Heart right ventricle (tissue), 16 donors: Measurements from ENCODE around the gene KIDINS220. TPM values are rescaled to one million over a fixed set of nuclear protein-coding genes. Genes with fewer than 3 reads are reported as not detected.

Experiments used
- ATAC-seq, 8 donors: fragments of 200-7000 bp; cut with Tn5 transposase; one replicate each; pipeline ENCODE4 v1.9.1; 2020; ENCODE audit warnings: mild to moderate bottlenecking in 8 of 8, moderate library complexity in 8 of 8, moderate number of reproducible peaks in 1 of 8
- DNase-seq, 2 donors: peaks; one replicate each; pipeline ENCODE4 v3.0.0-alpha.2; 2020
- H3K27ac ChIP-seq, 10 donors: fragments of 200-600 bp; sonication (generic) in 2 of 10; one replicate each; pipeline versions ENCODE4 v1.5.0 to v1.8.0; 2020 to 2022; ENCODE audit warnings: mild to moderate bottlenecking in 3 of 10
- H3K27me3 ChIP-seq, 7 donors: fragments of 200-600 bp; one replicate each; pipeline ENCODE4 v1.8.0; 2021 to 2022; ENCODE audit warnings: mild to moderate bottlenecking in 2 of 7
- H3K36me3 ChIP-seq, 9 donors: fragments of 200-600 bp; sonication (generic) in 1 of 9; one replicate each; pipeline versions ENCODE4 v1.5.0 to v1.8.0; 2020 to 2022; ENCODE audit warnings: mild to moderate bottlenecking in 2 of 9
- H3K4me1 ChIP-seq, 9 donors: fragments of 200-600 bp; sonication (generic) in 1 of 9; one replicate each; pipeline versions ENCODE4 v1.5.0 to v1.8.0; 2020 to 2022; ENCODE audit warnings: mild to moderate bottlenecking in 4 of 9
- H3K4me3 ChIP-seq, 10 donors: fragments of 200-600 bp; sonication (generic) in 2 of 10; one replicate each; pipeline versions ENCODE4 v1.5.0 to v1.8.0; 2020 to 2022; ENCODE audit warnings: mild to moderate bottlenecking in 7 of 10, moderate library complexity in 2 of 10
- H3K9me3 ChIP-seq, 11 donors: fragments of 200-600 bp in 10 of 11; sonication (generic) in 2 of 11; one replicate each; pipeline versions ENCODE4 v1.5.0 to v1.8.0; 2013 to 2022; ENCODE audit warnings: mild to moderate bottlenecking in 2 of 11, control low read depth in 1 of 11, moderate library complexity in 1 of 11
- CTCF ChIP-seq, 9 donors: fragments of 200-600 bp; sonication (generic) in 2 of 9; IDR thresholded peaks; one replicate each; pipeline versions ENCODE4 v1.5.0 to v1.8.0; 2021 to 2022; ENCODE audit warnings: antibody characterized with exemption in 9 of 9, mild to moderate bottlenecking in 5 of 9, moderate library complexity in 1 of 9
- WGBS, 2 donors: extraction: QIAGEN DNeasy Blood & Tissue Kit; methylation state at CpG; one replicate each; pipeline ENCODE4 v1.1.7; 2013; ENCODE audit warnings: inconsistent platforms in 1 of 2; 5-methylcytosine and 5-hydroxymethylcytosine counted together
- intact Hi-C, 10 donors: fragments of 100-400 bp; cut with DNase I; formaldehyde crosslinking; loops; one replicate each; pipeline versions ENCODE4 v1.11.1 to v1.14.2; 2022
- polyA plus RNA-seq, 2 donors: library from polyadenylated mRNA; stranded (reverse); fragments of 200-250 nt; gene quantifications; one replicate each; pipeline ENCODE4 v1.2.3, GENCODE V29; 2013
- total RNA-seq, 10 donors: library from RNA; stranded (reverse); fragmentation: NEBNext Ultra II Directional in 3 of 10; extraction: Animal tissue kit (Norgen Biotek cat#: 25700) in 3 of 10; gene quantifications; one replicate each; pipeline versions ENCODE4 v1.2.1 to v1.2.4, GENCODE V29; 2021 to 2023
- donor health status: Arrhythmogenic right ventricular cardiomyopathy.
- donor health status: ischemic (EF 13 %, LVEDD 7.1; RV severe dilation, severe dysfunction).
- donor health status: healthy with polysubstance abuse.
- donor health status: DM: no; HTN: yes; CAD: no.
- donor health status: DM: no; HTN: no; CAD: no.
- donor health status: ischemic (EF 25% LVEDD 6.9; RV normal size, moderate dysfunction).
- donor health status: ischemic (EF 25% LVEDD 5.7; RV mildly dilated, moderate dysfunction).
- donor health status: healthy.
- donor health status: DM: yes; HTN: yes; CAD: no.
- donor health status: Ischemic cardiomyopathy.
- donor health status: ischemic (EF 35%, LVEDD 5.7; RV mildly dilated, moderate dysfunction).
- donor health status: nonischemic (EF 11% LVEDD 7.7; RV severe dilation, severe dysfunction).
- donor health status: DM: yes; HTN: yes; CAD: no.
- donor health status: PGD.
- donor health status: ischemic (EF 29% LVEDD 5.4; RV normal size, mild dysfunction).
- donor health status: nonischemic (EF 23%, LVEDD 6.1; RV moderate dilation, normal function).

The KIDINS220 gene
- total and polyA plus RNA-seq, 12 donors = 20.0 to 116 (median 72.8) TPM

DNA sequence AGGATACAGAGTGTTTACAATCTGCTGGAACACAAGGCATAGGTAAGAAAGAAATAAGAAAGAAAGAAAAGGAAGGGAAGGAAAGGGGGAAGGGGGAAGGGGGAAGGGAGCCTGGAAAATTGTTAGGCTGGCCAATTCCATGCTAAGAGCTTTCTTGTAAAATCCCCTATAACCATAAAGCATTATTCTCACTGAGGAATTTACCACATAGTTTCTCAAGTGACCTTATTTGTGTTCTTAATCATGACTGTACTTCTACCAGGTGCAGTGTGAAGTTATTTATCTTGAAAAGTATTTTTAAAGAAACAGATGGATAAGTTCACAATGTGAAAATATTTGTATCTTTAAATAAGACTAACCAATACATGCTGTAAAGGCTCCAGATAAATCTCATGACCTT is 39.2 kb upstream of the KIDINS220 start:
- no peak overlapping the region for H3K27ac ChIP-seq
- no peaks in the 10 kb centered on the region for H3K9me3 ChIP-seq
- no peaks in the 10 kb centered on the region for H3K27me3 ChIP-seq
- H3K4me1 ChIP-seq = no peaks in the 10 kb centered on the region
- intact Hi-C loops = loop anchor here in 2 of 10 donors (10.0 kb wide), 2 partner anchors 218 to 258 kb away; no protein-coding TSS in a partner anchor
- peaks cover 0 to 41% (median 0%) of the 10 kb centered on the region in 9 donors for H3K36me3 ChIP-seq
- no peak for TF ChIP-seq CTCF (IDR thresholded peaks at IDR 0.05)
- ATAC-seq (no peak), DNase-seq (no peak)
- no peak overlapping the region for H3K4me3 ChIP-seq

DNA sequence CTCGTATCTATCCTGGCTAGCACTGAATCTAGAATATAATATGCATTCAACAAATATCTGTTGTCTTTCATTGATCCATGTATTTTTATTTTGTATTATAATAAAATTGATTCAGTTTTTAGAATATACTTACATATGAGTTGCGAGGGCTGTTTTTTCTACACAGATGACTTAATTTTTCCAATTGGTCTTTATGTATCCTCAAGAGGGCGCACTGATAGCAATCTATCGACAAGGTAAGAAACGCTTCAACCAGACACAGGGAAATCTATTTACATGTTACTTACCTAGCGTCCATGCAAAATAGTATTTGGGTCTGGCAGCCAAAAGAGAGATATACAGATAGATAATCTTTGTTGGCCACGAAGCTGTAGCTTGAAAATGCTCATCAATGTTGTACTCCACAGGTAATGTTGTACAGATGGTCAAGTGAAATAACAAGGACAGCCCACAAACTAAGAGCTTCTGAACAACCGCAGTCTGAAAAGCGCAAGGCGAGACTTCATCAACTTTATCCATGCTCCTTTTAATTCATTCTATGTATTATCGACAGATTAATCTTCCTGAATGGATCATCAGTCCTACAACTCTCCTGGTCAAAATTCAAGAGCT is 35.5 kb upstream of the KIDINS220 start:
- ATAC-seq = peak in 1 of 8 donors; percentile 37
- H3K27ac ChIP-seq = no peak overlapping the region
- 56 to 58% methylated on average over 11 of the region's 11 CpGs for WGBS, 2 donors
- peak in 8 of 9 donors; percentile 25 to 68 (median 58) for TF ChIP-seq CTCF (IDR thresholded peaks at IDR 0.05)
- H3K4me3 ChIP-seq = no peak overlapping the region
- intact Hi-C loops = loop anchor here in 7 of 10 donors (2.0 to 10.0 kb wide), 4 partner anchors 222 to 266 kb away; no protein-coding TSS in a partner anchor
- peaks cover 0 to 26% (median 0%) of the 10 kb centered on the region in 9 donors for H3K36me3 ChIP-seq
- no peaks in the 10 kb centered on the region for H3K4me1 ChIP-seq
- no peak for DNase-seq
- no peaks in the 10 kb centered on the region for H3K27me3 ChIP-seq
- H3K9me3 ChIP-seq = no peaks in the 10 kb centered on the region

DNA sequence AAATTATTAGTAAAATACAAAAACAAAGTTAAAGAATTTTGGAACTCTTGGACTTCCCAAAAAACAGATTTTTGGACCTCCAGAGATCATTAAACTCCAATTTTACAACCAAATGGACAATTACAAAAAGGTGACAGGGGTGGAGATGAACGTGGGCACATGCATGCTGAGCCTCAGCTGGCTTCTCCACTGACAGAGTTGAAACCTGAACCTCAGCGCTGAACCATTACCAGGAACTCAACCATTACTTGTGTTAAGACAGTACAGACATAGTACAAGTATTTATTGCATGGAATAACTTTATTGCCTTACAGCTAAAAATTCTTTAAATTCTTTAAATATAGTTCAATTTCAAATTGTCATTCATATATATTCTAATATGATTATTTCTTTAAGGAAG is 33.0 kb upstream of the KIDINS220 start:
- no peak for ATAC-seq
- no peak overlapping the region for H3K27ac ChIP-seq
- TF ChIP-seq CTCF (IDR thresholded peaks at IDR 0.05) = no peak
- WGBS, 2 donors = 89 to 90% methylated on average over 2 of the region's 2 CpGs
- H3K9me3 ChIP-seq = no peaks in the 10 kb centered on the region
- no peak for DNase-seq
- H3K36me3 ChIP-seq = peaks cover 0 to 2% (median 0%) of the 10 kb centered on the region in 9 donors
- intact Hi-C loops = loop anchor here in 5 of 10 donors (5.0 to 10.0 kb wide), 3 partner anchors 224 to 267 kb away; no protein-coding TSS in a partner anchor
- H3K4me1 ChIP-seq = no peaks in the 10 kb centered on the region
- no peak overlapping the region for H3K4me3 ChIP-seq
- no peaks in the 10 kb centered on the region for H3K27me3 ChIP-seq

DNA sequence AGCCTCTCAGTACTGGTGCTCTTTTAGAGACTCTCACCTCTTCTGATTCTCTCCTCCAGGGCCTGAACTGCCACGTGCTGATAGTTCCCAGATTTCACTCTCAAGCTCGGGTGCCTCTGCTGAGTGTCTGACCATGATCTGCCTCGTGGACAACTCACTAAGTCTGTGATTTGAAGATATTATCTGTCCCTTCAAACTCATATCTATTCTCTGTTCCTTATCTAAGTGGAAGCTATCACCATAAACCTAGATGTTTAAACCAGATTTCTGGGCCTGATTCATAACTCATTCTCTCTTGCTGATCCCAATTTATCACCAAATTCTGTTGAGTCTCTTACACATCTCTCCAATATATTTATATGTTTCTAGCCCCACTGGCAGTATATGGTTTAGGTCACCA is 29.9 kb upstream of the KIDINS220 start:
- DNase-seq (no peak), ATAC-seq (no peak)
- TF ChIP-seq CTCF (IDR thresholded peaks at IDR 0.05) = no peak
- Histone ChIP-seq H3K4me3 (no peak overlapping the region), H3K4me1 (no peaks in the 10 kb centered on the region), H3K27me3 (no peaks in the 10 kb centered on the region), H3K9me3 (no peaks in the 10 kb centered on the region), H3K27ac (no peak overlapping the region), H3K36me3 (peaks cover 0 to 12% (median 0%) of the 10 kb centered on the region in 9 donors)
- 81 to 85% methylated on average over 3 of the region's 3 CpGs for WGBS, 2 donors
- intact Hi-C loops = no loop called here
